HepG2 (cell line): ENCODE measurements around the gene EFS. TPM values are rescaled to one million over a fixed set of nuclear protein-coding genes. Genes with fewer than 3 reads are reported as not detected.

Experiments used
- ATAC-seq: fragments of 200-7000 bp; cut with Tn5 transposase; 3 replicates; pipeline ENCODE4 v1.9.1; 2020; ENCODE audit warnings: mild to moderate bottlenecking, moderate library complexity
- BruUV-seq: library from RNA; stranded (reverse); fragments of 400-500 nt; replicated peaks from 2 replicates; lab custom pipeline; 2021; lab: Mats Ljungman, UMichigan
- CTCF ChIA-PET: fragments of 300-600 bp; formaldehyde crosslinking; extraction: SDS; loops from one replicate; lab custom pipeline; 2021; ENCODE audit warnings: low total read pairs, inconsistent platforms, low intra/inter-chr PET ratio; lab: Yijun Ruan, JAX
- POLR2A ChIA-PET: fragments of 350-600 bp; sonication (Branson Sonifier 250); formaldehyde crosslinking; loops from one replicate; lab custom pipeline; 2020; ENCODE audit warnings: antibody characterized with exemption, inconsistent platforms; lab: Yijun Ruan, JAX
- DNase-seq: peaks from one replicate; pipeline ENCODE4 v3.0.0-alpha.2; 2015; ENCODE audit warnings: low spot score
- FAIRE-seq: peaks from 3 replicates; lab custom pipeline; 2011; peaks lifted over from hg19 to GRCh38; lab: Jason Lieb, UNC
- H2AFZ ChIP-seq: one replicate; pipeline ENCODE4 v1.6.1; 2011; ENCODE audit warnings: low read length, inconsistent platforms
- H3K27ac ChIP-seq: fragments of 300-600 bp; 3 replicates; pipeline ENCODE4 v1.8.0; 2011; ENCODE audit warnings: mixed run types, mild to moderate bottlenecking, mixed read lengths, low read length, inconsistent platforms; ENCODE audit not compliant: insufficient read depth; ENCODE audit errors: extremely low read length
- H3K27me3 ChIP-seq, 2 experiments: fragments of 200-600 bp in 1 of 2; 2 replicates in 1 of 2; 3 replicates in 1 of 2; pipeline versions ENCODE4 v1.6.0 to v1.8.0; 2011; ENCODE audit warnings: low read length in 2 of 2, mild to moderate bottlenecking in 2 of 2, moderate library complexity in 2 of 2, inconsistent platforms in 1 of 2; ENCODE audit not compliant: insufficient read depth in 2 of 2, control insufficient read depth in 1 of 2
- H3K36me3 ChIP-seq, 2 experiments: fragments of 200-600 bp in 1 of 2; replicated peaks in 1 of 2; 2 replicates in 1 of 2; 3 replicates in 1 of 2; pipeline versions ENCODE4 v1.5.1 to v1.8.0; 2011; ENCODE audit warnings: low read length in 2 of 2, inconsistent platforms in 1 of 2; ENCODE audit not compliant: insufficient read depth in 2 of 2, control insufficient read depth in 1 of 2
- H3K4me1 ChIP-seq: 2 replicates; pipeline ENCODE4 v1.5.1; 2012; ENCODE audit warnings: low read length, inconsistent platforms; ENCODE audit not compliant: insufficient read depth
- H3K4me2 ChIP-seq: 2 replicates; pipeline ENCODE4 v1.6.0; 2011; ENCODE audit warnings: low read depth, low read length, inconsistent platforms
- H3K4me3 ChIP-seq, 3 experiments: fragments of 200-600 bp in 1 of 3; sonication (generic), shearing (Covaris generic) in 1 of 3; replicated peaks in 1 of 3; 2 replicates each; pipeline ENCODE4 v1.5.1; 2011 to 2016; ENCODE audit warnings: low read length in 3 of 3, inconsistent platforms in 2 of 3, low read depth in 2 of 3, mild to moderate bottlenecking in 2 of 3, control low read depth in 1 of 3, mixed read lengths in 1 of 3; ENCODE audit not compliant: insufficient read depth in 1 of 3
- H3K79me2 ChIP-seq: one replicate; pipeline ENCODE4 v1.6.1; 2011; ENCODE audit warnings: low read length, inconsistent platforms; ENCODE audit not compliant: insufficient read depth
- H3K9ac ChIP-seq: 2 replicates; pipeline ENCODE4 v1.6.0; 2011; ENCODE audit warnings: mild to moderate bottlenecking, low read depth, low read length, inconsistent platforms; ENCODE audit not compliant: insufficient read depth
- H3K9me3 ChIP-seq: 2 replicates; pipeline ENCODE4 v1.5.1; 2012; ENCODE audit warnings: mild to moderate bottlenecking, low read length
- H4K20me1 ChIP-seq: 2 replicates; pipeline ENCODE4 v1.6.0; 2011; ENCODE audit warnings: inconsistent platforms, mild to moderate bottlenecking, low read length, moderate library complexity; ENCODE audit not compliant: insufficient read depth
- EZH2 ChIP-seq: conservative IDR thresholded peaks from 2 replicates; pipeline ENCODE4 v1.6.1; 2012; ENCODE audit warnings: mild to moderate bottlenecking, low read depth, low read length, moderate library complexity
- GLMP ChIP-seq: sonication (generic); formaldehyde crosslinking; IDR thresholded peaks from 2 replicates; pipeline ENCODE4 v1.9.0; 2021; ENCODE audit warnings: missing genetic modification reagents, mild to moderate bottlenecking, borderline replicate concordance
- NFAT5 ChIP-seq: sonication (generic); formaldehyde crosslinking; IDR thresholded peaks from 2 replicates; pipeline ENCODE4 v1.4.0; 2020; ENCODE audit warnings: missing genetic modification reagents
- POLR2AphosphoS5 ChIP-seq: IDR thresholded peaks from 2 replicates; pipeline ENCODE4 v1.6.1; 2012; ENCODE audit warnings: low read depth, low read length
- RAD21 ChIP-seq: fragments of 450-650 bp; formaldehyde crosslinking; IDR thresholded peaks from 2 replicates; pipeline ENCODE4 v1.5.0; 2020; ENCODE audit warnings: mild to moderate bottlenecking
- RELA ChIP-seq: sonication (generic); formaldehyde crosslinking; IDR thresholded peaks from 2 replicates; pipeline ENCODE4 v1.4.0; 2020; ENCODE audit warnings: missing genetic modification reagents
- RFX1 ChIP-seq: fragments of 450-650 bp; IDR thresholded peaks from 2 replicates; pipeline ENCODE4 v1.6.1; 2017
- ZBTB40 ChIP-seq, 2 experiments: fragments of 450-650 bp in 1 of 2; sonication (generic) in 1 of 2; formaldehyde crosslinking in 1 of 2; IDR thresholded peaks; 2 replicates each; pipeline versions ENCODE4 v1.6.1 to v1.8.0; 2016 to 2022; ENCODE audit warnings: antibody characterized with exemption in 1 of 2, mild to moderate bottlenecking in 1 of 2, missing genetic modification reagents in 1 of 2
- WGBS: methylation state at CpG from one replicate; pipeline ENCODE4 v1.1.6; 2017; ENCODE audit warnings: low lambda C conversion rate; 5-methylcytosine and 5-hydroxymethylcytosine counted together
- in situ Hi-C: cut with HindIII; loops from 2 replicates; pipeline ENCODE4 v1.10.0; 2017; ENCODE audit warnings: low pct_unique_long_range_greater_than_20kb; ENCODE audit not compliant: extremely low pct_ligation_motif_present
- intact Hi-C: fragments of 100-400 bp; cut with micrococcal nuclease; formaldehyde crosslinking; loops from one replicate; pipeline ENCODE4 v1.10.0; 2022; ENCODE audit not compliant: unreplicated experiment
- polyA plus RNA-seq, 8 experiments: library from polyadenylated mRNA; depleted of rRNA in 3 of 8; stranded (reverse) in 7 of 8; unstranded in 1 of 8; fragments of >200 nt; fragmentation: Illumina TruSeq in 4 of 8; extraction: Trizol in 4 of 8; gene quantifications; 2 replicates each; pipeline versions ENCODE4 v1.2.1 to v1.2.3, GENCODE V29; 2011 to 2016; ENCODE audit warnings: low read depth in 4 of 8, missing spikeins in 1 of 8, mixed read lengths in 1 of 8; ENCODE audit not compliant: insufficient read depth in 1 of 8
- total RNA-seq, 5 experiments: library from RNA; depleted of rRNA; stranded (reverse); fragments of >200 nt; fragmentation: Illumina TruSeq; extraction: Trizol; gene quantifications; 2 replicates each; pipeline ENCODE4 v1.2.3, GENCODE V29; 2016; ENCODE audit warnings: low read depth in 1 of 5

Gene EFS
- total and polyA plus RNA-seq, 2 of the 13 experiments (the other 11 are each of a cell fraction or from before 2014, with no cell fraction given) = not detected

- TF ChIP-seq ZBTB40 (IDR thresholded peaks at IDR 0.05) (no peak), ZBTB40 (CRISPR knock-in tag; IDR thresholded peaks at IDR 0.05) (no peak)
These were observed 44.5 kb upstream of the EFS start (continued) for GRCh38 chr14:23409475-23409874.

- Histone ChIP-seq H3K4me3 (no peak overlapping the region), H4K20me1 (no peaks in the 10 kb centered on the region), H3K27ac (no peak overlapping the region), H3K9me3 (no peaks in the 10 kb centered on the region), H3K9ac (no peak overlapping the region), H3K36me3 (no peaks in the 10 kb centered on the region), H3K4me1 (no peaks in the 10 kb centered on the region), H2AFZ (no peak overlapping the region), H3K79me2 (no peaks in the 10 kb centered on the region), H3K4me2 (no peak overlapping the region), H3K27me3 (peaks cover 55 to 100% of the 10 kb centered on the region in 2 experiments)
- BruUV-seq = no TSS peak
- WGBS = 2% methylated on average over 5 of the region's 5 CpGs
- FAIRE-seq = no peak
- POLR2A ChIA-PET = no interaction called here
- DNase-seq = no peak
- no peak for ATAC-seq
- CTCF ChIA-PET = no interaction called here
- intact Hi-C loops = no loop called here
- in situ Hi-C loops = no loop called here
- TF ChIP-seq POLR2AphosphoS5 = no peak
- TF ChIP-seq RAD21 (CRISPR knock-in tag) = no peak
- TF ChIP-seq RFX1 = no peak
- TF ChIP-seq GLMP (CRISPR knock-in tag) = no peak
- TF ChIP-seq EZH2 = no peak
- TF ChIP-seq NFAT5 = no peak
- no peak for TF ChIP-seq RELA (CRISPR knock-in tag)
These were observed 43.3 kb upstream of the EFS start for GRCh38 chr14:23408307-23408630.
